Islet of Langerhans (tissue), 1 donor: Measurements from ENCODE around the gene SLC29A1.

Experiments used
- FAIRE-seq: peaks from one replicate; lab custom pipeline; 2011; peaks lifted over from hg19 to GRCh38; lab: Jason Lieb, UNC

The SLC29A1 gene

DNA sequence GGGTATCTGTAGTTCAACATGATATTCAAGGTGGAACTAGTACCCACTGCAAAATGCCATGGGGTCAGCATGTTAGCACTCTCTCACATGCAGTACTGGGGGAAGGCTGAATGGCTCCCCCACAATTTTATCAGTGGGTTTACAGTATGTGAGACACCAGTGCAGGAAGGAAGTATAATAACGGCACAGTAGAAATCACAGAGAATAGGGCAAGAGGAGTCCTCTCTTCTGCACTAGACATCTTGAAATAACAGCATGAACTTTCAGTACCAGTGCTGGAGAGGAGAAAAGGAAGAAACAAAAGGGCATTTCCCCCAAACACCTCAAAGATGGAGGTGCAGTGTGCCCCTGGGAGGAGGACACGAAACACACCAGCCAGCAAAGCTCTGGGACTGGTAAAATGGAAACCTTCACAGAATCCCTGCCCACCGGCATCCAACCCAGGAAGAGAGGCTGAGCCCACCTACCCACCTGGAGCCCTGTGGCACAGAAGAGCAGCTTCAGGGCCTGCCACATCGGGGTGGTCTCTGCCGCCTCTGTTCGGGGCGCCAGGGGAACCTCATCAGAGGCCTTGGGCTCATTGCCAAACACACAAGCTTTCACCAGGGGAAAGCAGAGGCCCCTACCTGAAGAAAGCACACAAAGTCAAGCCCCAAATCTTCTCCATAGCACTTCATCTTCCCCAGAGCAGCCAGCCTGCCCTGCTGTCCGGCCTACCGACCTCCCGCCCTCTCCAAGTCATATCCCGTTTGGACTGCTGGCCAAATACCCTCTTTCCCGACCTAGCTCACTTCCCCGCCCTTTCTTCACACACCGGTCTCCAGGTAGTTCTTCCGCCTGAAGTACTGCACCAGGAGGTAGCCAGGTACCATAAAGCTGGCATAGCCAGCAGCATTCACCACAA, 32.7 kb downstream of the SLC29A1 start:
- FAIRE-seq: no peak

DNA sequence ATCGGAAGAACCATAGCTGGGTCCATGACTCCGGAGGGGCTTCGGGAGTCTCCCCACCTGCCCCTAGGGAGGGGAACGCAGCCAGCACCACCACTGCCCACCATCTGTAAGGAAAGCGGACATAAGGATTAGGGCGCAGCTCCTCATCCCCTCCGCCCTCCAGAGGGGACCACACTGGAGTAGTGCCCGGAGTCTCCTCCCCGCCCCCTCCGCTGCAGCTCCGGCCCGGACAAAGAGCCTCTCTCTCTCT, 33.3 kb downstream of the SLC29A1 start:
- no peak for FAIRE-seq

DNA sequence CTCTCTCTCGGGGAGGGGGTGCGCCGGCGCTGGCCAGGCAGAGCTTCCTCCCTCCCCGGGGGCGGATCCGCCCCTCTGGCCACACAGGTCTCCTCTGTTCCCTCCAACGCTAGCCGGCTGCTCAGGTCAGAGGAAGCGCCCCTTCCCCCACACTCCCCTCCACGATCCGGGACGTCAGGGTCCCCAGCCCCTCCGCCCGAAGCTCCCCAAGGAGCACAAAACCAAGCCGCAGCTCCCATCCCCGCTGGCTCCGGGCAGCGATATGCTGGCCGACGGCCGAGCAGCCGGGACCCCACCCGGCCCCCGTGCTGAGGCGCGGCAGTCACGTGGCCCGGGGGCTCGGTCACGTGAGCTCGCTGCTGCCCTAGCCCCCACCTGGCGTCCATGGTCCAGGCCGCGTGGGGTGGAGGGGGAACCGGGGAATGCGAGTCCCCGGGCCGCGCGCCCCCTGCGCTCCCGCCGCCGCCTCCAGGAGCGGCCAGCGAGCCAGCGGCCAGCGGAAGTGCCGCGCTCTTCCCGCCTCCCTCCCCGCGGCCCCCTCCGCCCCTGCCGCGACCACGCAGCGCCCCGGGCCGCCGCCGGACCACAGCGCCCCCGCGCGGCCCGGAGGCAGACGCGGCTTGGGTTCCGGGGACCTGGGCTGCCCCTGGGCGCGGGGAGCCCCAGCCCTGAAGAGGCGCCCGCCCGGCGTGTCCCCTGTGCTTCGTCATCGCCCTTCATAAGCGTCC, 33.8 kb downstream of the SLC29A1 start, which contains the start of gene SLC35B2:
Gene SLC35B2 (minus strand): TSS at position 504 of the 728 bp plus-strand sequence. CDS start 118 bp downstream, at position 386.
- FAIRE-seq: no peak

DNA sequence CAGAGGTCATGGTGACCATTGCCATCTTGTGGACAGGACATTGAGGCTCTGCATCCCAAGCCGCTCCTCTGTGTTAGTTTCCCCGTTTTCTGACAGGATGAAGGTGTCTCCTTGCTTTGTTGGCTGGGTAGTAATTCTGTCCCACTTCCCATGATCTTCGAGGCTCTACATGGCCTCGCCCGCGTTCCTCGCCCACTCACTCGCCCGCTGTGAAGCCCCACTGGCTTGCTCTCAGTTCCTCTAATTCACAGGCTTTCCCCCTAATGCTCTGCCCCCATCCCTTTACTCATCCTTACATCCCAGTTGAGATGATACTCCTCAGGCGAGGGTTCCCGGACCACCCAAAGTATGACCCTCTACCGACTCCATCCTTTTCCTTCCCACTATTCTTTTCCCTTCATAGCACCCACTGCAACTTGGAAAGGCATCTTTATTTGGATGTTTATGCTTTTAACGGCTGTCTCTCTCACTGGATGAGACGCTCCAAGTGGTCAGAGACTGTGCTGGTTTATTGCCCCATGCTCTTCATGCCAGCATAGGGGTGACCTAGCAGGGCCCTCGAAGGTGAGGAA, 34.4 kb downstream of the SLC29A1 start:
- no peak for FAIRE-seq

DNA sequence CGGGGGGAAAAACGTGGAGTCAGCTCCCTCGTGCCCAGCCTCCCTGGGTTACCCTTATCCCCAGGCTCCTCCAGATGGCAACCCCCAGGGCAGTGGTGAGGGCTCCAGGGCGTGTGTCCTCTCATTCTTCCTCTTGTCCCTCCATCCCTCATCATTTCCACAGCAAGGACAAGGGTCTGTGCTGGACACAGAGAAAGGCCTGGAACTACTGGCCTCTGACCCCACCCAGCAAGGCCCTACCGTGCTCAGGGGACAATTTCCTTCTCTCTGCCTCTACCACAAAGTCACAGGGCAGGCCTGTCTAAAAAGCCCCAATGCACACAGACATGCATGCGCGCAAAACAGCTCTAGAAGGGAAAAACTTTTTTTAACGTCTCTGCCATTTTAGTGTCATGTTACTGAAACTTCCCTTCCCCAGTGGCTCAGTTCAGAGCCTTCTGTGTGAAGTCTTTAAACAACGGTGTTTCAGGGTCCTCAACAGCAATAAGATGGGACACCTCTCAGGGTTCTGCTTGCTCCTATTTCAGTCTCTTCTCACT, 35.0 kb downstream of the SLC29A1 start:
- no peak for FAIRE-seq

DNA sequence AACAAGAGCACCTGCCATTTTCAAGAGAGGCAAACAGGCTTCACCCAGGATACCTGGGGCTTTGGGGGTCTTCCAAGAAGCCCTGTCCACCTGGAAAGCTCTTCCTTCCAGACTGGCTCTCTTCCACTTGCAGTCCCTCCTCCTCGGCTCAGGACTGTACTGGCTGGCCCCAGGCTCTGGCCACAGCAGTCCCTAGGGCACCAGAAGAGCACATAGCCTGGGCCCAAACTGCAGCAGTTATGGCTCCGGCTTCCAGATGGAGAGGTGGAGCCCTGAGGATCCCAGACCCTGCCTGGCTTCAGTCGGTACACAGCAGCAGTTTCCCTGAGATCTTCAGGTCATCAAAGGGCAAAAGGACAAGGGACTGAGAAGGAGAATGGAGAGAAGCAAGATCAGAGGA, 35.5 kb downstream of the SLC29A1 start:
- no peak for FAIRE-seq

DNA sequence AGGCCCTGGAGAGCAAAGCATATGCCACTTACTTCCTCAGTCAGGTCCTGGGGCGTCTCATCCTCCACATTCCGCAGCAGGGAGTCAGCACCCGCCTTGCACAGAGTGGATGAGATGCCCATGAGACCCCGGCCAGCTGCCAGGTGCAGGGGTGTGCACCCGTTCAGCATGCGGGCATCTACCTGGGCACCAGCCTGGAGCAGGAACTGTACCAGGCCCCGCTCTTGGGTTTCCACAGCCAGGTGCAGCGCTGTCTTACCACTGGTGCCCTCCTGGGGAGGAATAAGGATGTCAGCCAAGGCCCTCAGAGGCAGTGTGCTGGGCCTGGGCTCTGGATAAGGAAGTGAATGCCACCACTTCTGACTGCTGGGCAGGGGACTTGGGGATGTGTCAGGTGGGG, 36.6 kb downstream of the SLC29A1 start:
- no peak for FAIRE-seq

DNA sequence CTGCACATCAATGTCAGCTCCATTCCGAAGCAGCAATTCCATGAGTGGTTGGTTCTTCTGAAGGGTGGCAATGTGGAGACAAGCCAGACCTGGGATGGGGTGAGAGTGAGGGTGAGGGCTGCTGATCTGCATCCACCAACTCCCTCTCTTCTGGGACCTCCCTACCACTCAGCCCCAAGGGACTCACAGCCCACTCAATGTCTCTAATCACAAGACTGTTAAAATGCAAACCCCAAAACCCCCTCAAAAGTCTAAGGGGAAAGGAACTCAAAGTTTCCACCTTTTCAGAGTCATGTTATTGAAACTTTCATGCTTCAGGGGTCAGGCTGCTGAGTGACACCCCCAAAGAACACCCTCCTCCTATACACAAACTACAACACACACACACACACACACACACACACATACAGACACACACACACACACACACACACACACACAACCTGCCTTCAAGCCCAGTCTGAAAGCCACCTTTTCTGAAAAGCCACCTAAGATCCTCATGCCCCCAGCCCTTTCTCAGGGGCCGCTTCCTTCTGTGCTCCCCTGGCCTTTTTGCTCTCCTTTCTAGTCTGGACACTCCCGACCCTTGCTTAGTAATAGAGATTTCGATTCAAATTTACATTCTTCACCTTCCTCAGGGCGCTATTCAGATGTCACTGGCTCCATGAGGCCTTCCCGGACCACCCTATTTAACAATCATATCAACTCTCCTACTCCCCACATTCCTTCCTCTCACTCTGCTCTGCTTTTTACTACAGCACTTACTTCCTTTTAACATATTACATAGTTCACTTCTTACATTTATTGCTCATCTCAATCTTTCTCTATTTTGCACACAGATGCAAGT, 37.3 kb downstream of the SLC29A1 start:
- FAIRE-seq: no peak

DNA sequence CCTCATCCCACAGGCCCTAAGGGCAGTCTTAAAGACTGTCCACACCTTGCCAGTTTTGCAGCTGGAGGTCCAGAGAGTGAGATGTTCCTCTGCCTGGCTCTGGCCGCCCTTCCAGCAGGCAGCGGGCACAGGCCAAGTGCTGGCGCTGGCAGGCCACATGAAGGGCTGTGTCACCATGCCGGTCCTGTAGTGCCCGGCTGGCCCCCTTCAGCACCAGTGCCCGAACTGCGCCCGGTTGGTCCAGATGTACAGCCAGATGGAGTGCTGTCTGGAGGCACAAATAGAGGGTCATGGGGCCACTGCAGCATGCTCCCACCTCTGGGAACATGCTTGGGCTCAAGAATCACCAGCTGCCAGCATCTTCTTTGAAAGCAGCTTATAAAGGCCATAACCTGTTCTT, 38.2 kb downstream of the SLC29A1 start:
- no peak for FAIRE-seq

DNA sequence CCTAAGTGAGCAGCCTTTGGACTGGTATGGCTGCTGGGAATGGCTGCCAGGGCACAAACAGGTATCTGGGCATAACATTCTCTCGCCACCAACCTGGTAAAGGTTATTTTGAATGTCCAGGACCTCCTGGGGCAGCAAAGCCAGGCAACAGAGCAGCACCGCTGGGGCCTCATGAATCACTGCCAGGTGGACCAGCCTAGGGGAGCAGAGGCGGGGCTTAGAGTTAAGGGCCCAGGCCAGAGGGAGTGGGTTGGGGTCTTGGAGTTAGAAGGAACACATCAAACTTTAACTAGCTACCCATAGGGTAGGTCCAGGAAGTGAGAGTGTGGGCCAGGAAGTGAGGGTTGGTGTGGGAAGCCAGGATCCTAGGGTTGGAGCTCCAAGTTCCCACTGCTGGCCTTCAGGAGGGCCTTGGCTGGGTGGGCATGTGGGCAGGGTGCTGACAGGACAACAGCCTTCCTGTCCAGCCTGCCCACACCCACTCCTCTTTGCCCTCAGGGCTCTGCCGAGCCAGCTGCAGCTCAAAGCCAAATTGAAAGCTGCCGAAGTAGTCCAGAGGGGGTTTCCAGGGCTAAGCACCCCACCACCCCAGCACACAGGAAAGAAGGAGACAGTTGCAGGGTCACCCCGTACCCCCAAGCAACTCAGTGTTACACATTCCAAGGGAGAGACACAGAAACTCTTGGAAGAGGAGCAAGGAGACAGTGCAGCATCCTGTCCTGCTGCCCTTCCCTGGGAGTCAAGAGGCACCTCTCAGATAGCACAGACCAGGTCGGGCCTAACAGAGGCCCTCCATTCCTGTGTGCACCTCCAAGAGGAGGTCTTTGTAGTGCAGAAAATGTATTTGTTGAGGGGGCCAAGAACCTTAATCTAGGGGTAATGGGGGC, 39.3 kb downstream of the SLC29A1 start:
- FAIRE-seq: no peak

DNA sequence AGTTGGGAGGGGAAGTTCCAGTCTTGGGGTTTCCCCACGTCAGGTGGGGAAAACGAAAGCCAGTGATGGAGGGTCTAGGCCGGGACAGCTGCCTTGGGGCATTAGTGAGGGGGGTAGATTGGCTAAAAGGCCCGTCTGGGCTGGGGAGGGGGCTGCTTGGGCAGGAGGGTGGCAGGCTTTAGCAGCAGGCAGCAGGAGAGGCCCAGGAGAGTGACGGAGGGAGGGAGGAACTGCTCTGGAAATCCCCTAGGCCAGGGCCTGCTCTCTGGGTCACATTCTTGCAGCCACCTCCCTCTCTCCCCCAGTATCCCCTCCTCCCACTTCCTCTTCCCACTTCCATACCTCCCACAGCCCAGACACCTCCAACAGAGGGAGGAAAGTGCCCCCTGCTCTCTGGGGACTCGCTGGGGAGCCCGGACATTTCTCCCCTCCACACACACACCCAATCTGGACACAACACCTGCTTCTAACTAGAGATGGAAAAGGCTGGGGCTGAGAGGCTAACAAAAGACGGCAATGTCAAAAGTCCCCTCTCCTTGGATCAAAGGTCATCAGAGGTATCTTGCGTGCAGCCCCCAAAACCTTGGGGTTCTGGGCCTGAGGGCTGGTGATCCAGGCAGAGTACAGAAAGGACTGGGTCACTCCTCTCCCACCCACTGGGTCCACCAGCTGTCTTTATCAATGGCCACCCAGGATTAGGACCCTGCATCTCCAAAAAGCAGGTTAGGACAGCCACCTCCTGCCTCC, 40.1 kb downstream of the SLC29A1 start:
- no peak for FAIRE-seq

DNA sequence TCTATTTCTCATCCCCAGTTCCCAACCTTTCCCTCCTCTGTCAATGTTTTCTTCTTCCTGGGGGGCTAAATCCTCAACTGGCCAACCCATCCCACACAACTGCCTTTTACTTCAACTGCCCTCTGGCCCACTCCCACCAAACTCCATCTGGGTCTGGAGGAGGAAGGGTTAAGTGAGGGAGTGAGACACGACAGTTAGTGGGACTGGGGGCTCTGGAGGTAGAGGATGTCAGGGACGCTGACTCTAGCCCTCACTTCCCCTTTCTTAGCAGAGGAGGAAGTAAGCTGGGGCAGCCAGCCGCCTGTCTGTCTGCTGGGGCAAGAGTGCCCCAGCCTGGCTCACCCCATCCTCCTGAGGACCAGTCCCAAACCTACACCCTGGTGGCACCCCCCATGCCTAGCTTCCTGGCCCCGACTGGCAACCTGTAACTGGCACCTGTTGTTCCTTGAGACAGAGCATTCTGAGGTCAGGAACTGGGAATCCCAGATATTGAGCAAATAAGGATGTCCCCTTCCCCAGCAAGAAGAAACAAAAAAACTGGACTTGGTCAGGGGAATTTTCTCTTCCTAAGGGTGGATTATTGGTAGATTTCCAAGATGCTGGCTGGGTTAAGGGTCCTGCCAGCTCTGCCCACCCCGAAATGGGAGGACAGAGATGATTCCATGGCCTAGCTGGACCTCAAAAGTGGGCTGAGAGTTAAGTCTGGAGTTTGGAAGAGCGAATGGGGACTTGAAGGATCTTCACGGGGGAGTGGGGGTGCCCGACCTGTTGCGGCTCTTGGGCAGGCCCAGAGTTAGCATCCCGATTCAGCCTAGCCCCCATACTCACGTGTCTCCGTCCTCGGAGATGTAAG, 41.0 kb downstream of the SLC29A1 start:
- FAIRE-seq: no peak

DNA sequence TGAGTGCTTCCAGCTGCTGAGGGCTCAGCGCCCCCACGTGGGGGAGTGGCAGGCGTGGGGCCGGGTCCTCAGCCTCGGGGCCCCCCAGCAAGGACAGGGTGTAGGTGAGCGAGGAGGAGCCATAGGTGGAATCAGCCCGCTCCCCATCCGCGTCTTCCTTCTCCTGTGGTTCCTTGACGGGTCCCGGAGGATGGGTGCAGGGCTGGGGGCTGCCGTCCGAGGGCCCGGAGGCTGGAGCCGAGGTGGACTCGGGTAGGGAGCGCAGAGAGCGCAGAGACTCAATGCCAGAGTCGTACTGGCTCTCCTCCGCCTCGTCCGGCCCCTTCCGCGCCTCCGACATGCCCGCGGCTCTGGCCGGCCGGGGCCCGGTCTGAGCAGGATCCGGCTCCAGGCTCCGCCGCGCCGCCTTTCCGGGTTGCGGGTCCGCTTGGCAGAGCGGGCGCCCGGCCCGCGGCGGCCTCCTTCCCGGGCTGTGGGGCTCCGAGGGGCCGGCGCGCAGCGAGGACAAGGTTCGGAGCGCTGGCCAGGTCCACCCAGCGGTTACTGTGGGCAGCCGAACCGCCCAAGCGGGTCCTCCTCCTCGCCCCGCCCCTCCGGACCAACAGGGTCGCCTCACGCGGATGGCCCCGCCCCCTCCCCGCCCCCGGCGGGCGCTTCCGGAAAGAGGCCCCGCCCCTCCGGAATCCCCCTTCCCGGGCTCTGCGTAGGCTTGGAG, 41.8 kb downstream of the SLC29A1 start, which contains the start of gene NFKBIE:
Gene NFKBIE (minus strand): TSS at position 545 of the 715 bp plus-strand sequence. CDS start 205 bp downstream, at position 340.
- FAIRE-seq: no peak

DNA sequence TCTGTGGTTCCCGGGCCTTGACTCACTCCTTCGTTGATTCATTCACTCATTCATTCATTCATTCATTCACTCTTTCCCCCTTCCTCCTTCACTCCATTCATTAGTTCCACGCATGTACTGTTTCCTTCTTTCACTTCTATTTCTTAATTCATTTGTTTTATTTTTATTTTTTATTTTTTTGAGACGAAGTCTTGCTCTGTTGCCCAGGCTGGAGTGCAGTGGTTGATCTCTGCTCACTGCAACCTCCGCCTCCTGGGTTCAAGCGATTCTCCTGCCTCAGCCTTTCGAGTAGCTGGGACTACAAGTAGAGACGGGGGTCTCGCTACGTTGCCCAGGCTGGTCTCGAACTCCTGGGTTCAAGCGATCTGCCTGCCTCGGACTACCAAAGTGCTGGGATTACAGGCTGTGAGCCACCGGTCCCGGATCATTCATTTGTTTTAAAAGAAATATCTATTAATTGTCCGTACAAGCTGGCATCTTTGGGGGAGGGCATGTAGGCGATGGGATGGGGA, 42.4 kb downstream of the SLC29A1 start:
- FAIRE-seq: no peak

DNA sequence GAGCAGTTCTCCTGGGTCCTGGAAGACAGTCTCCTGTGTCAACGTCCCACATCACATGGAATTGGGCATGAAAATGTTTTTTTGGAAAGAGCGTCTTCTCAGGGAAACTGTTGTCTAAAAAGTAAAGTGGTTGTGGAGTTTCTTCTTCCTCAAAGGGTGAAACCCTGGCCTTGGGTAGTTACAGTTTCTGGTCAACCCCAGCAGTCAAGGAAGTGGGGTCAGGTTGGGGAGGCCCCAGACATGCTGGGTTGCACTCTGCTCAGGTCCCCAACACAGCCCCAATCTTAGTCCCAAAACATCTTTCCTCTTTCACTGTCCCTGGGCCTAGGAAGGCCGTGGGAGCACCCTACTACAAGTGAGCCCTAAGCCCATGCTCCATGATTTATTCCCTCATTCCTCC, 43.0 kb downstream of the SLC29A1 start:
- no peak for FAIRE-seq

DNA sequence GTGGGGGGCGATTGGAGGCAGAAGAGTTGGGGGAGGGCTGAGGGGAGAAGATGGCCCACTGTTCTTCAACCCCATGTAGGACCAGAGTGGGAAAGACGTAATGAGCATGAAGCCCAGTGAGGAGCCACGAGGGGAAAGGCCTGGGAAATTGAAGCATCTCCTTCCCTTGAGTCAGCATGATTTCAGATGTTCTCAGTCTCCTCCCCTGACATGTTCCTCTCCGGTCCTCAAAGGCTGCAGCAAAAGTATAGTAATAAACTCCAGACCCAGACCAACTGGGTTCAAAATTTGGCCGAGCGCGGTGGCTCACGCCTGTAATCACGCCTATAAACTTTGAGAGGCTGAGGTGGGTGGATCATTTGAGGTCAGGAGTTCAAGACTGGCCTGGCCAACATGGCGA, 43.9 kb downstream of the SLC29A1 start:
- FAIRE-seq: no peak

DNA sequence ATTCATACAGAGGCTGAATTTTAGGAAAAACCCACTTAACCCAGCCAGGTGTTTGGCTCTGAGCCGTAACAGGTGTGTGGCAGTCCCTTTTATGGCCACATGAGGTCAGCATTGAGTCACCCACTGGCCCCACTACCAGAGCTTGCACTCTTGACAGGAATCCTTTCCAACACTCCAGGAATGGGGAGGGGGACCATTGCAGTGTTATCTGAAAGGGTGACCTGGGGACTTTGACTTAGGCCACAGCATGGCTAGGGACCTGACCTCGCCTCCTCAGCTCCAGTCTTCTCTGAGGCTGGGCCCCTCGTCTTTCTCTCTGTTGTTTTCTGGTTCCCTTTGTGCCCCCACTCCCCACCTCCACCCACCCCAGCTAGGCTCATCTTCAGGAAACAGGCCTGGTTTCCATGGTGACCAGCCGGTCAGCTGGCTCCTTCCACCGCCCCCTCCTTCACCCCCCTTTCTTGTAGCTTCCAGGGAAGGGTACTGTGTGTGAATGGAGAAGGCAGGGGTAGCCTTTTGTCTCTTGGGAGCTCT, 44.8 kb downstream of the SLC29A1 start:
- FAIRE-seq: no peak
